Mononuclear cell (primary cell): ENCODE data around the gene MRPL36. TPM values are rescaled to one million over a fixed set of nuclear protein-coding genes. Genes with fewer than 3 reads are reported as not detected.
"Not testable (repeated sequence)": the region's sequence is repeated elsewhere in the genome, so short reads cannot be mapped to it uniquely, and the experiment has no call there.

Experiments
- H3K27me3 ChIP-seq: 2 replicates; pipeline ENCODE4 v1.6.0; 2011; ENCODE audit warnings: low read length, control low read depth; ENCODE audit not compliant: insufficient read depth
- H3K4me1 ChIP-seq: 2 replicates; pipeline ENCODE4 v1.5.1; 2011; ENCODE audit warnings: mild to moderate bottlenecking, low read length, control low read depth; ENCODE audit not compliant: insufficient read depth
- H3K4me3 ChIP-seq: 2 replicates; pipeline ENCODE4 v1.5.1; 2011; ENCODE audit warnings: mild to moderate bottlenecking, low read length, moderate library complexity
- H3K9me3 ChIP-seq: 2 replicates; pipeline ENCODE4 v1.5.1; 2011; ENCODE audit warnings: low read depth, mild to moderate bottlenecking, control low read depth, low read length
- total RNA-seq: library from RNA; depleted of rRNA; stranded (reverse); fragments of >200 nt; gene quantifications from one replicate; pipeline ENCODE4 v1.2.3, GENCODE V29; 2012

The MRPL36 gene
- total RNA-seq, 1 donor = 13.2 TPM

DNA sequence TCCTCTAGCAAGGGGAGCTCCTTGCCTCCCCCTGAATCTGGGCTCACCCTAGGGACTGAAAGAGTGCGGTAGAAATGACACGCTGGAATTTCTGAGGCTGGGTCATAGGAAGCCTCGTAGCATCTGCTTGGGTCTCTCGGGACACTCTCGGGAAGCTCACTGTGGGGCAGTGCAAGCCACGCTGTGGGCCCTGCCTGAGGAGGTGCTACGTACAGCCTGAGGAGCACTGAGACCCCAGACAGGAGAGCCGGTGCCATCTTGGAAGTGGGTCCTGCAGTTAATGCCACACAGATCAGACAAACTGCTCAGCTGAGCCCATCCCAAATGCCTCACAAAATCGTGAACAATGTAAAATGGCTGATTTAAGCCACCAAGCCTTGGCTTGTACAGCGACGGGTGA is 1.8 kb downstream of the MRPL36 start:
- no peaks in the 10 kb centered on the region for H3K9me3 ChIP-seq
- no peak overlapping the region for H3K4me3 ChIP-seq
- H3K27me3 ChIP-seq = no peaks in the 10 kb centered on the region
- peaks cover 38% of the 10 kb centered on the region for H3K4me1 ChIP-seq

DNA sequence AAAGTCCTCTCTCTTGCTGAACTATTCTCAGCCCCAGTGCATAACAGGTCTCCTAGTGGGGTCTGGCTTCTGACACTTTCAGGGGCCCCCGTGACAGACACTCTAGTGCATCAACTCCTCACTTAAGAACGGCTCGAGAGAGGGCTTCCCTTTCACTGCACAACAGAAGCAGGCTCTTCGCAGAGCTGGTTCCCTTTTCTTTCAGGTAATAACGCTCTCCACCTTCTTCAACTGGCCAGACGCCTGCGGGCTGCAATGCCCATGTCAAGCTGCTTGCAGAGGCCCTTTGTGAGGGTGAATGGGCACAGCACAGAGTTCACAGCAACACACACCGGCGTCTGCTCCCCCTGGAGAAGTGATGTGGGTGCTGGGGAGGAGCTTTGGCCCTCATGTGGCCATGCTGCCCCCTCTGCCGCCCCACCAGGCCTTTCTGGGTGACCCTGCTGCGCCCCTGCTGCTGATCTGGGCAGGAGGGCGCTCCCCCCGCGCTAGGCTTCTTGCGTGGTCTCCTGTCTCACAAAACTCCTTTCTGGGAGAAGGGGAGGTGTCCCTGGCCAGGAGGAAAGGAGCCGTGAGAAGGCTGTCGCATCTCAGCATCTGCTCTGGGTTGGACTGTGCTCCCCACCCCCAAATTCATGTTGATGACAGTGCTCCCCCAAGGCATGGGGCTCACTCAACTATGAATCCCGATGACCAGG is 2.4 kb downstream of the MRPL36 start:
- Histone ChIP-seq H3K27me3 (no peaks in the 10 kb centered on the region), H3K4me3 (no peak overlapping the region), H3K4me1 (peaks cover 44% of the 10 kb centered on the region), H3K9me3 (no peaks in the 10 kb centered on the region)

DNA sequence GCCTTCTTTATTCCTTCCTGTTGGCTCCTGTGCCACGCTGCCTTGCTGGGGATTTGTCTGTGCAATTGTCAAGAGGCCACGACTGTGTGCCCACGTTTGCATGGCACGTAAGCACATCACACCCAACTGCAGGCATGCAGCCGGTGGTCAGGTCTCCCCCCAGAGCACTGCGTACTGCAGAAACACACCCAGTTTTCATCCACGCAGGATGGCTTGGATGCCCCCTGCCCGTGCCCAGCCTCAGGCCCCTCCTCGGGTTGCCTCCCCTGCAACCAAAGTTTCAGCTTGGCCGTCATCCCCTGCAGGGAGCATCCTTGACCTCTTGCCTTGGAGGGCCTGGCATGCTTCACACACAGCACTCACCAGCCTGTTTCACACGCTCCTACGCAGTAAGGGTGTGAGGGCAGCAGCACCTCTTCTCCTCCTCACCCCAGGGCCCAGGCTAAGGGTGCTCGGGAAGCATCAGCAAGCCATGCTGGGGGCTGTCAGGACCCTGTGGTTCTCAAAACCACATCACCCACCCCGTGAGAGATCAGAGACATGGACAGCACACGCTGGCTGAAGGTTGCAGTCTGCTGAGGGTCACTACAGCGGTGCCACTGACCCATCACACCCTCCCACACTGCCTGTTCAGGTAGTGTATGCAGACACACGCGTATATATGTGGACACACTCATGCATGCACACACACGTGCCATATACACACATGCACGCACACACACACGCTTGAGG is 3.1 kb downstream of the MRPL36 start:
- Histone ChIP-seq H3K4me3 (no peak overlapping the region), H3K9me3 (no peaks in the 10 kb centered on the region), H3K4me1 (peaks cover 42% of the 10 kb centered on the region), H3K27me3 (no peaks in the 10 kb centered on the region)

DNA sequence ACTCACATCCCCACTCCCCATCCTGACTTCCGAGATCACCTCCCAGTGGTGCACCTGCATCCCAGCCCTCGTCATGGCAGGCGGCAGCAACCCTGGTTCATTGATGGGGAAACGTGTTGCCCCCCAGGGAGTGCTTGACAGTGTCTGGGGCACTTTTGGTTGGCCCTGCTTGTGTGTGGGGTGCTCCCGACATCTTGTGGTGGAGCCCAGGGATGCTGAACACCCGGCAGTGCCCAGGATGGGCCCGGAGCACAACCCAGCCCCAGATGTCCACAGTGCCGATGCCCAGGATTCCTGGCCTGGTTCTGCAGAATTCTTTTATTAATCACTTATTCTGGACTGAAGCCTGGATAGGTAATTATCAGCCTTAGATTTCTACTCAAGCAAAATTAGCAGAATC is 3.7 kb downstream of the MRPL36 start:
- Histone ChIP-seq H3K9me3 (no peaks in the 10 kb centered on the region), H3K4me3 (no peak overlapping the region), H3K4me1 (peaks cover 41% of the 10 kb centered on the region), H3K27me3 (no peaks in the 10 kb centered on the region)

DNA sequence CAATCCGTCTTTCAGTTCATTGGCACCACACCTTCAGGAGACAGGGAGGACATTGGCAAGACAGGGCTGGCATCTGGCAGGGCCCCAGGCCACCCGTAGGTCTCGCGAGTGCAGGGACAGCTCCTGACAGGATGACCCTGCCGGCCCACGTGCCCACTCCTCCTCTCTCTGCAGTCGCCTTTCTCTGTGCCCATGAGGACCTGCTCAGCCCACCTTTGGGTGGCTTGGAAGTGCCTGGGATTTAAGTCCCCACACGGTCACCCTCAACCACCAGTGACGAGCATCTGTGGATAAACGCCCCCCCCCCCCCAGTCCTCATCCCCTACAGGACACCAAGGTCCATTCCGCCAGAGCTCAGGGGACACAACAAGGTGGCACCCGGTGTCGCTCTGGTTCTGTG is 4.1 kb downstream of the MRPL36 start:
- Histone ChIP-seq H3K9me3 (no peaks in the 10 kb centered on the region), H3K4me1 (peaks cover 37% of the 10 kb centered on the region), H3K27me3 (no peaks in the 10 kb centered on the region), H3K4me3 (no peak overlapping the region)

DNA sequence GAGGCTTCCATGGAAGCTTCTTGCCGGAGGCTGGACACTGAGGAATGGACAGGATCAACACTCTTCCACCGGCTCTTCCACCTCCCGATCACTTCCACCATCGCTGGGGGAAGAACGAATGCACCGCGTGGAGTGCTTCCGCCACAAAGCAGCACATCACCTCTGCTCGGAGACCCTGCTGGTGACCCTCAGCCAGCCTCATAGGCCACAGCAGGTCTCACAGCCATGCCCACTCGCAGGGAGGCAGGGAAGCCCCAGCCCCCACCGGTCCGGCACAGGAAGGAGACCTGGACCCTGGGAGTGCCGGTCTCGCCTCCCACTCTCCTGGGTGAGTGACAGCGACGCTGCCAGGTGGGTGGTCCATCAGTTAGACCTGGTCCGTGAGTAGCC is 4.7 kb downstream of the MRPL36 start:
- Histone ChIP-seq H3K4me3 (no peak overlapping the region), H3K9me3 (no peaks in the 10 kb centered on the region), H3K27me3 (no peaks in the 10 kb centered on the region), H3K4me1 (peaks cover 31% of the 10 kb centered on the region)

DNA sequence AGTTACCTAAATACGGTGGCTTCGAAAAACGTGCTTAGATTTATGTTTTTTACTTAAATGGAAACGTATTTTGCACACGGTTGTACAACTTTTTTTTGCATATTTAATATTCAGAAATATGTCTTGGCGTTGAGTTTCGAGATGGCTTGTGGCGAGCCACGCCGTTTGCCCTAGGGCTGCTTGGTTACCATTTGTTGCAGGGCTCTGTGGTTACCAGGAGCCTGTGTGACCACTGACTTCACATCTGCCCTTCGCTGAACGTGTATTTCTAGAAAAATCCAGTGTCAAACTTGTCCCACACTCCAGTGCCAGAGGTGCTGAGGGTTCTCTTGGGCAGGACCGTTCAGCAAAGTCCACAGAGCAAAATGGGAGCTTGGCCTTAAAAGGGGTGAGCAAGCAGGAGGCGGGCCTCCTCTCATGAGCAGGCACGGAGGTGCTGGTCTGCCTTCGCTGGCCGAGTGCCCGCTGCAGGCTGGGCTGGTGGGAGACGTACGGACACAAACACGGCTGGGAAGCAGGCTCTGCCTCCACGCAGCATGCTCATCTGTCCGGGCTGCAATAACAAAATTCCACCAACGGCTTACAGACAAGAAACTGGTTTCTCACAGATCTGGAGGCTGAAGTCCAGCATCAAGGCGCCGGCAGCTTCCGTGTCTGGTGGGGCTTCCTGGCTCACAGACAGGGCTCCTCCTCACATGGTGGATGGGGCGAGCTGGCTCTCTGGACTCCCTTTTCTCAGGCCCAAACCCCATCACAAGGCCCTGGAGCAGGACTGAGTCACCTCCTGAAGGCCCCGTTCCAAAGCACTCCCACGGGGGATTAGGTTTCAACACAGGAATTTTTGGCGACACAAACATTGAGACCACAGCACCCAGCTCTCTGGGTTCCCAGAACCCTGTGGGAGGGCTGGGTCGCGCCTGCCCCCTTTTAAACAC is 5.4 kb downstream of the MRPL36 start:
- H3K4me1 ChIP-seq = peaks cover 29% of the 10 kb centered on the region
- no peaks in the 10 kb centered on the region for H3K27me3 ChIP-seq
- no peak overlapping the region for H3K4me3 ChIP-seq

DNA sequence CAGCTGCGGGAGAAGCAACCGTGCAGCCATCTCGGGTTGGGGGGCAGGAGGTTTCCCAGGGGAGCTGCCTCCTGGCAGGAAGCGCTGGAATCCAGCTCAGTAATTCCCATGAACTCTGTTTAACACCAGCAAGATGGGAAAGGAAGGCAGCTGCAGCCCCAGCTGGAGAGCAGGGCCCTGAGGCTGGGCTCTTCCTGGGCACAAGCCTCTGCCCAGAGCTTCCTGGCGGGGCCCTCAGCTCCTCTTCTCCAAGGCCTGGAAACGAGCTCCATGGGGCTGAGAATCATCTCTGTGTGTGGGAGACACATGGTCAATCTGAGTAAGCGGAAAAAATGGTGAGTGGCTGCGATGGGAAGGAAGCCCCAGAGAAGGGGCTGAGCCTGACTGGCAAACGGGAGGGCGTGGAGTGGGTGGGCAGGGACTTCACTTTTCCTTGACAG is 6.3 kb downstream of the MRPL36 start:
- Histone ChIP-seq H3K4me1 (peaks cover 20% of the 10 kb centered on the region), H3K4me3 (no peak overlapping the region), H3K9me3 (no peaks in the 10 kb centered on the region), H3K27me3 (no peaks in the 10 kb centered on the region)

More for the DNA sequence above, 5.4 kb downstream of the MRPL36 start:
- no peaks in the 10 kb centered on the region for H3K9me3 ChIP-seq

DNA sequence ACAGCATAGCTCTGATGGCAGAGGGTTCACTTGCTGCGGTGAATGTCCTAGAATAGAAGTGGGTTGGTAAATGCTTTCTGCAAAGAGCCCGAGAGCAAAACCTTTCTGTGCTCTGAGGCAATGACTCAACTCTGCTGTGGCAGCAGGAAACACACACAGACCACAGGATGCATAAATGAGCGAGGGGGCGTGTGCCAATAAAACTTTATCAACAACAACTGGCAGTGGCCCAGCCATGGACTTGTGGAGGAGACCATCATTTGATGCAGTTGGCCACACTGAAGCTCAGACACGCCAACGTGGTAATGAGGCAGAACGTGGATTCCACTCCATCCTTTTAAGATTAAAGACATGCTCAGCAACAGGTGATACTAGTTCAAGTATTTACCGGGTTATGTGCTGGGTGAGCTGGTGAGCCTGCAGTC is 6.8 kb downstream of the MRPL36 start:
- Histone ChIP-seq H3K27me3 (no peaks in the 10 kb centered on the region), H3K9me3 (no peaks in the 10 kb centered on the region), H3K4me1 (peaks cover 16% of the 10 kb centered on the region), H3K4me3 (no peak overlapping the region)

DNA sequence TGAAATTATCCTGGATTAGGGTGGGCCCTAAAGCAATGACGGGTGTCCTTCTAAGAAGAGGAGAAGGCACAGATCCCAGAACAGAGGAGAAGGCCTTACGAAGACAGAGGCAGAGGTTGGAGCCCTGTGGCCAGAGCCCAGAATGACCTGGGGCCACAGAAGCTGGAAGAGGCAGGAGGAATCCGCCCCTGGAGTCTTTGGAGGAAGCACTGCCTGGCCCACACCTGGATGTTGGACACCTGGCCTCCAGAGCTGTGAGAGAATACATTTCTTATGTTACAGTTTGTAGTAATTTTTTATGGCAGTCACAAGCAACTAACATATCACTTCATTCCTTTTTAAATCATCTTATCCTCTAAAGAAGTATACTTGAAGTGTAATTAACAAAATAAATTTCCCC is 8.5 kb downstream of the MRPL36 start:
- no peak overlapping the region for H3K4me3 ChIP-seq
- peaks cover 16% of the 10 kb centered on the region for H3K4me1 ChIP-seq
- no peaks in the 10 kb centered on the region for H3K9me3 ChIP-seq
- H3K27me3 ChIP-seq = no peaks in the 10 kb centered on the region

DNA sequence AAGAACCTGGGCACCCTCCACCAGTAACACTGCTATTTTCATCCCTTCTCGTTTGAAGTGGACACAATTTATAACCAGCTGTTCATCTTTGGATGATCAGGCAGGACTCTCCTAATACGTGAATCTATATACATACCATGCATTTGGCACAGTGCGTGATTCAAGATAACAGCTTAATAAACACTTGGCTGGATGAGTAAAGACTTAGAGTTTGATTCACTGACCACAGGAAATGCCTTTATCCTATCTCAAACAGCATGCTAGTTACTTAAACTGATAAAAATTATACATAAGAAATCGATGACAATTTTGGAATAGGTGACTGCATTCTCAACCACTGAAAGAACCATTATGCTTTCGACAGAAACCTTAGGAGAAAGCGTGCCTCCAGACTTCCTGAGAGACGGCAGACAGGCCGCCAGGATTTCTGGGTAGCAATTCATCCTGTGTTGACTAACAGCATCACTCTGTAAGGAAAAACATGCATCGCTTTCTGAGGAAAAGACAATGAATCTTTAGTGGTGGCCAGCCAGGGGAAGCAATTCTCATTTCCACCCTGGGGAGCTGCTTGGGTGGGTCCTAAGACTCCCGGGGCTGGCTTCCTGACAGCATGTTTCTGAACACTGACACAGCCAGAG is 9.7 kb downstream of the MRPL36 start:
- H3K9me3 ChIP-seq = no peaks in the 10 kb centered on the region
- no peaks in the 10 kb centered on the region for H3K27me3 ChIP-seq
- H3K4me3 ChIP-seq = no peak overlapping the region
- peaks cover 16% of the 10 kb centered on the region for H3K4me1 ChIP-seq

DNA sequence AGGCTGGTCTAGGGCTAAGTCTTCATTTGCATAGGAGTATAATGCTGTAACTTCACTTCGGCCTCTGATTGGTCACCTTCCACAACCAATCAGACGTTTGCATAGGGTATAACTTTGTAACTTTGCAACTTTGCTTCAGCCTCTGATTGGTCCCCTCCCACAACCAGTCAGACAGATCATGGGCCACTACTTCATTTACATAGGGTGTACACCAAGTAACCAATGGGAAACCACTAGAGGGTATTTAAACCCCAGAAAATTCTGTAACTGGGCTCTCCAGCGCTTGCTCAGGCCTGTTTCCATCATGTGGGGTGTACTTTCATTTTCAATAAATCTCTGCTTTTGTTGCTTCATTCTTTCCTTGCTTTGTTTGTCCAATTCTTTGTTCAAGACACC is 10.2 kb downstream of the MRPL36 start:
- H3K4me1 ChIP-seq = peaks cover 16% of the 10 kb centered on the region
- not testable (repeated sequence) for H3K9me3 ChIP-seq, H3K4me3 ChIP-seq, H3K27me3 ChIP-seq

DNA sequence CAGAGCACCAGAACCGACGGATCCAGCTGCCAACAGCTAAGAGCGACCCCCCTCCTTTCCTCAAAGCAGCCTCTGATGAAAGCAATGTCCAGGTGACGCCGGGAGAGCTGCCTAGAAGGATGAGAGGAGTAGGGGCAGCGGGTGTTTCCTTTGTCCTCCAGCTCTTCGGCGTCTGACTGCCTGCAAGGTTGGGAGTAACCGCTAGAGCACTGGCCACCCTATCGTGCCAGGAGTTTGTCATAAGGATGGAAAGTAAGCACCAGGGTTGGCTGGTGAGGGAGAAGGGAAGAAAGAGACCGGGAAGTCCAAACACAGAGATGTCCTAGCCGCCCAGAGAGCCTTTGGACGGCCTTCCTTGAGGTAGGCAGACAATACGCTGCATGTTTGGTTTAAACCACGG is 10.8 kb downstream of the MRPL36 start:
- H3K4me1 ChIP-seq = peaks cover 16% of the 10 kb centered on the region
- no peak overlapping the region for H3K4me3 ChIP-seq
- H3K27me3 ChIP-seq = no peaks in the 10 kb centered on the region
- no peaks in the 10 kb centered on the region for H3K9me3 ChIP-seq

DNA sequence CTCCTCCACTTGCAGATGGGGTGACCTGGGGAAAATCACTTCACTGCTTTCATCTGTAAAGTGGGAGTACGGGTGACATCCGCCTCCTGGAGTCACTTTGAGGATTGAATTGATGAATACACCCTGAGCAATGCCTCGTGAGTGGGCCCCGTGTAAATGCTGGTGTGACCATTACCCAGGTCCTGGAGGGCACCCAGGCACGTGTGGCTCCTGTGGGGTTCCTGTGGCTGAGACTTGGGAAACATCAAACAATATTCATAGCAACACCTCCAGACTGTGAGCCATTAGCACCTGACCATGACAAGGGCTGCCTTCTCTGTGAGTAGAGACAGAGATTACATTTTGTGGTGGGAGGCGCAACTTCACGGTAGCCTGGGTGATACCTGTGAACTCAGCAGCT is 11.4 kb downstream of the MRPL36 start:
- H3K9me3 ChIP-seq = no peaks in the 10 kb centered on the region
- H3K4me3 ChIP-seq = no peak overlapping the region
- H3K4me1 ChIP-seq = peaks cover 13% of the 10 kb centered on the region
- H3K27me3 ChIP-seq = no peaks in the 10 kb centered on the region
